CD4-positive, alpha-beta T cell treated with Interferon gamma for 1 hour (primary cell): Measurements from ENCODE around the gene ATF5.
"Not testable (repeated sequence)": the region's sequence is repeated elsewhere in the genome, so short reads cannot be mapped to it uniquely, and the experiment has no call there.

ENCODE experiments used
- DNase-seq: peaks from one replicate; pipeline ENCODE4 v3.0.0-alpha.2; 2020

Gene ATF5

DNA sequence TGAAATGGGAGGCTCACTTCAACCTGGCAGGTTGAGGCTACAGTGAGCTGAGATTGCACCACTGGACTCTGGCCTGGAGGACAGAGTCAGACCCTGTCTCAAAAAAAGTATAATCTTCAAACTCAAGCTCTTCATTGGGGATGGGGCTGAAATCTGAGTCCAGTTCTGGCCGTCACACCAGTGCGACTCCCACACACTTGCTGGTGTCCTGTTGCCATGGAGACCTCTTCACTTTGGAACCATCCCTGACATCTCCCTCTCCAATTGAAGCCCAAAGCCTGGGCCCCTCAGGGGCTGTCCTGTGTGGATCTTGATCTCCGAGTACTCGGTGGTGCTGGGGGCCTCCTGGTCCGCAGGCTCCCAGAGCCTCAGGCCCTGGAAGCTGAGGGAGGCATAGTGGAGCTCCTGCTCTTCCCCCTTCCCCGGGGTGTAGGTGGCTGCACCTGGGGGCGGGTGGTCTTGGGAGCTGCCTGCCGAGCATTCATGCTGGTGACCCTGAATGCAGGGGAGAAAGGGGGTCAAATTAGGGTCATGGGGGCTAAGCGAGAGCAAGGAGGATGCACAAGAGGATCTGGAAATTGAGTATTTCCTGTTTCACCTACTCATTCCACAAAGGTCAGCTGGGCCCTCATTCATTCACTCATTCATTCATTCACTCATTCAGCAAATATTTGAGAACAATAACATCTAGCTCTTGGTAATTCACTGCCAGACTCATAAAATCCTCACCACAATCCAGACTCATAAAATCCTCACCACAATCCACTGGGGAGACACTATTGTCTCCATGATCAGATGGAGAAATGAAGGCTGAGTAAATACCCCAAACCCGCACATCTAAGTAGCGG lies 21.0 kb downstream of the ATF5 start:
- no peak for DNase-seq

DNA sequence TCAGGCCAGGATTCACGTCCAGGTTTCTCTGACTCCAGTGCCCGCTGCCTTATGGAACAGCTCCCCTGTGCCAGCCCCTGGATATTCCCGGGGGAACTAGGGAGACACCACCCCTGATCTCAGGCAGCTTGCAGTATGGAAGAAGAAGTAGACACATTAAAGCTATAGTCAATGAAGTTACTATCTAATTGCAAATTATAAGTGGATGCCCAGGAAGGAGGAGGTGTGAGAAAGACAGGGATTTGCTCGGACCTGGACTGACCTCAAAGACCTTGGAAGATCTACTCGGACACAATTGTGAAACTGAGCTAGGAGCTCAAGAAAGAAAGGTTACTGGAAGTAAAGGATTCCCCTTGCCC lies 21.6 kb downstream of the ATF5 start:
- DNase-seq, result no peak

DNA sequence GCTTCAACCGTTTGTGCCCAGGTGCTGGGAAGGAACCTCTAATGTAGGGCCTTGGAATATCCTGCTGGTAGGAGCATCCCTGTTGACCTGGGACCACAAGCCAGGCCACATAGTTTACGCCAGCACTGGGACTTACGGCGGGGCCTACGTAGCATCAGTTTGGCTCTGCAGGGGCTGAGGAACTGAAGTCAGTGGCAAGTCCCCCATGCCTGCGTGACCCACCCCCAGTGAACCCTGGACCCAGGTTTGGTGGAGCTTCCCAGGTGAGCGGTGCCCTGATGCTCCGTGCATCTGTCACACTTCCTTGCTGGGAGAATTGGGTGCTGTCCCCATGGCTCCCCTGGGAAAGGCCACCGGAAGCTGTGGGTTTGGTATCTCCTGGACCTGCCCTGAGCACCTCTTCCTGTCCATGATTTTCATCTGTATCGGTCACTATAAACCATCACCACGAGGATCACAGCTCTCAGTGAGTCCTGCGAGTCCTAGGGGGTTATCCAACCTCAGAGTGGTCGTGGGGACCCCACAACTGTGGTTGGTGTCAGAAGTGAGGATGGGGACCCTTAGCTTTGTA lies 22.0 kb downstream of the ATF5 start:
- no peak for DNase-seq

DNA sequence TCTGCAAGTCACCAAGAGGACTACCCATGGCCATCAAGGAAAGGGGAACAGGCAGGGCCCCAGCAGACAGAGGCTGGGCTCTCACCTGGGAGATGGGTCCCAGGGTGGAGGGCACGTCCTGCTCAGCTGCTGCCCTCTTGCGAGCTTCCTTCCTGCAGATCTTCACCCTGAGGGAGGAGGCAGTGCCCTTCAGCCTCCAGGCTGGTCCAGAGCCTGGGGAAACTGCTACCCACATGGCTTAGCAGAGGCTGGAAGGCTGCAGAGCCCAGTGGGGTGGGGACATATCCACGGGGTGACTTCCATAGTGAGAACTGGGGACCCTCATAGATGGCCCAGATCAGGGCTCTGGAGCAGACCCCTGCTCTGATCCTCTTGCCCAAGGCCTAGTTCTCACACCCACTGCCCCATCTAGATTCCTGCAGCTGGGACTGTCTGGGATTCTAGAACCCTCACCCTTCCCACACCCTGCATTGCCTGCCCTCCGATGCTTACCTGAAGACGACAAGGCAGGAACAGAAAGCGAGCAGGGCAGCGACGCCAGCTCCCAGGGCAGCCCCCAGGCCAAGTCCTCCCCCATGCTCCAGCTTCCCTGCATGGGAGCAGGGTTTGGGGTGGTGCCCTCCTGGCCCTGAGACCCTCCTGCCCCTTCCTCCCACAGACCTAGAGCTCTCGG lies 22.9 kb downstream of the ATF5 start:
- no peak for DNase-seq

- no peak for DNase-seq
Observed at GRCh38 chr19:49952479-49952836, 23.5 kb downstream of the ATF5 start.

DNA sequence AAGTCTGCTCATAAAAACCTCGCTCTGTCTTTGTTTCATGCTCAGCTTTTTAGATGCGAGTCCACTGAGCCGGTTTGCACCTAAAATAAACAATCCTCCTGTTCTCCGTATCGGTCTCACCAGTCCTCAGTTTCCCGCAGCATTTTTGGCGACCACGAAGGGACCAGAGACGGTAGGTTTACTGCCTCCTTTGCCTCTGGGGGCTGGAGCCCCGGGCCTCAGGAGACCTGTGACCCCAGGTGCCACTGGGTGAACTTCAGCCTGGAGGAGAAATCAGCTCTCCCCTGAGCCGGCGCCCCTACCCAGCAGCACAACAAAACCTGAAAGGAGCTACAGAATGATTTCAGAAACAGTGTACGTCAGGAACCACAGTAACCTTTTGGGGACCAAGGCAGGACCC lies 23.9 kb downstream of the ATF5 start:
- no peak for DNase-seq

- no peak for DNase-seq
Observed at GRCh38 chr19:49953416-49953815, 24.4 kb downstream of the ATF5 start.

GRCh38 chr19:49954092-49954829 lies 25.3 kb downstream of the ATF5 start:
- DNase-seq, result no peak

DNA sequence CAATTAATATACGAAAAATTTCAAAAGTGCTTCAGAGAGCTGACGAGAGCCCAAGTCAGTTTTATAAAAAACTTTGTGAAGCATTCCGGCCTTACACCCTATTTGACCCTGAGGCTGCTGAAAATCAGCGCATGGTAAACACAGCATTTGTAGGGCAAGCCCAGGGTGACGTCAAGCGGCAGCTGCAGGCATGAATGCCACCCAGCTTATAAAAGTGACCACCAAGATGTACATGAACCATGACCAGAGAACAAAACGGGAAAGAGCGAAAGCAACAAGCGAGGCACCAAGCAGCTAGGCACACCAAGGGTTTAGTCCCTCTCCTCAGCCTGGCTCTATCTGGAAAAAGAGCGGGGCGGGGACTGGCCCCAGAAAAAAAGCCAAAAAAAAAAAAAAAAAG lies 25.9 kb downstream of the ATF5 start:
- no peak for DNase-seq

GRCh38 chr19:49956115-49956495 lies 27.1 kb downstream of the ATF5 start:
- no peak for DNase-seq

DNA sequence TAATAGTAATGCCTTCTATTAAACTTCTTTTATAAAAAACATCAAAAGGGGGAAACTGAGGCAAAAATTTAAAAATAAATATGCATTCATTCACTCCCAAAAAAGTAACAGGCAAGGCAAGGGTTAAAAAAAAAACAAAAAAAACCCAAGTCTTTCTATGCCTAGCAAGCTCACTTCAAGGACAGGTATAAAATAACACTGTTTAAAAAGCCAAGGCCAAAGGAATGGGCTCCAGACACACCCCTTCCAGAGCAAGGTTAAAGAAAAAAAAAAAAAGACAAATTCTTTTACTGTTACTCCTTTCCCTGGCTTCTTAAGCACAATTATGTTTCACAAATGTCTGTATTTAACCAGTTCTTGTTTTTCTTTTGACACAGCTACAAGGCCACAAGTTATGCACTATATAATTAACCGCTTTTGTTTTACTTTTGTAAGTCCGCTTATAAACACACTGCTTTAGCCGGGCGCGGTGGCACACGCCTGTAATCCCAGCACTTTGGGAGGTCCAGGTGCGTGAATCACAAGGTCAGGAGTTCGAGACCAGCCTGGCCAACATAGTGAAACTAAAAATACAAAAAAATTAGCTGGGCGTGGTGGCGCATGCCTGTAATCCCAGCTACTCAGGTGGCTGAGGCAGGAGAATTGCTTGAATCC lies 28.4 kb downstream of the ATF5 start:
- no peak for DNase-seq

- DNase-seq, result not testable (repeated sequence)
Observed at GRCh38 chr19:49958144-49958543, 29.1 kb downstream of the ATF5 start.

GRCh38 chr19:49958596-49958995 lies 29.6 kb downstream of the ATF5 start:
- not testable (repeated sequence) for DNase-seq

- DNase-seq, result not testable (repeated sequence)
Observed at GRCh38 chr19:49959892-49960291, 30.9 kb downstream of the ATF5 start.

- DNase-seq, result not testable (repeated sequence)
Observed at GRCh38 chr19:49960980-49961379, 32.0 kb downstream of the ATF5 start, which contains the start of gene SIGLEC11. Gene SIGLEC11 (minus strand): TSS chr19:49961172. CDS start chr19:49961081, 91 bp downstream.

GRCh38 chr19:49968279-49968922 lies 39.4 kb downstream of the ATF5 start:
- peak; percentile 18 for DNase-seq

DNA sequence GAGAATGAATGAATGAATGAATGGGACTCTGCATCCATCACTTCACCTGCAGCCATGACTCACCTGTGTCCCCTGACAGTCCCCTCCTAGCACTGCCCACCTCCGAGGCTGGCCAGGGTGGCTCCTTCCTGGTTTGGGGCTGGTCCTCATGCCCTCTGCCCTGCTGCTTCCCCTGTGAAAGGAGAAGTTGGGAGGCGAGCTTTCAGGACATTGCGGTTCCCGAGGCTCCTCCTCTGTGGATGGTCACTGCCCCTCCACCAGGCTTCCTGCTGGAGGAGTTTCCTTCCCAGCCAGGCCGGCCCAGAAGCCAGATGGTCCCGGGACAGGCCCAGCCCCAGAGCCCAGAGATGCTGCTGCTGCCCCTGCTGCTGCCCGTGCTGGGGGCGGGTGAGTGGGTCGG lies 40.4 kb downstream of the ATF5 start:
- not testable (repeated sequence) for DNase-seq

GRCh38 chr19:49971991-49972411 lies 43.0 kb downstream of the ATF5 start:
- DNase-seq, result no peak

- no peak for DNase-seq
Observed at GRCh38 chr19:49972841-49973240, 43.8 kb downstream of the ATF5 start.

GRCh38 chr19:49973987-49974386 lies 45.0 kb downstream of the ATF5 start:
- no peak for DNase-seq

- no peak for DNase-seq
Observed at GRCh38 chr19:49975051-49975450, 46.0 kb downstream of the ATF5 start.

GRCh38 chr19:49976496-49976895 lies 47.5 kb downstream of the ATF5 start:
- DNase-seq, result no peak
